Stomach (tissue), 4 donors: Measurements from ENCODE around the gene BMPR1B.
"Not testable (repeated sequence)": the region's sequence is repeated elsewhere in the genome, so short reads cannot be mapped to it uniquely, and the experiment has no call there.

Experiments
- EP300 ChIP-seq: sonication (generic); formaldehyde crosslinking; IDR thresholded peaks from one replicate; pipeline ENCODE4 v1.6.1; 2017; ENCODE audit warnings: antibody characterized with exemption
- POLR2A ChIP-seq, 4 donors: fragments of 450-650 bp; IDR thresholded peaks; one replicate each; pipeline ENCODE4 v1.6.1; 2016; ENCODE audit warnings: antibody characterized with exemption in 4 of 4, control low read depth in 2 of 4, mild to moderate bottlenecking in 1 of 4, moderate library complexity in 1 of 4
- TF ChIP-seq, protein P1 (sequence below), 7 experiments: fragments of 450-650 bp in 4 of 7; fragments of 200-600 bp in 3 of 7; sonication (generic) in 3 of 7; IDR thresholded peaks; one replicate each; pipeline ENCODE4 v1.5.1; 2016 to 2019; ENCODE audit warnings: antibody characterized with exemption in 7 of 7, control low read depth in 2 of 7, mild to moderate bottlenecking in 1 of 7

DNA sequence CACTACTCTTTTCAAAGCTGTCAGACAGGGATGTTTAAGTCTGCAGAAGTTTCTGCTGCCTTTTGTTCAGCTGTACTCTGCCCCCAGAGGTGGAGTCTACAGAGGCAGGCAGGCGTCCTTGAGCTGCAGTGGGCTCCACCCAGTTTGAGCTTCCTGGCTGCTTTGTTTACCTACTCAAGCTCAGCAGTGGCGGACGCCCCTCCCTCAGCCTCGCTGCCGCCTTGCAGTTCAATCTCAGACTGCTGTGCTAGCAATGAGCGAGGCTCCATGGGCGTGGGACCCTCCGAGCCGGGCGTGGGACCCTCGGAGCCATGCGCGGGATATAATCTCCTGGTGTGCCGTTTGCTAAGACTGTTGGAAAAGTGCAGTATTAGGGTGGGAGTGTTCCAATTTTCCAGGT lies 381.7 kb downstream of the BMPR1B start:
- TF ChIP-seq, protein P1, sequence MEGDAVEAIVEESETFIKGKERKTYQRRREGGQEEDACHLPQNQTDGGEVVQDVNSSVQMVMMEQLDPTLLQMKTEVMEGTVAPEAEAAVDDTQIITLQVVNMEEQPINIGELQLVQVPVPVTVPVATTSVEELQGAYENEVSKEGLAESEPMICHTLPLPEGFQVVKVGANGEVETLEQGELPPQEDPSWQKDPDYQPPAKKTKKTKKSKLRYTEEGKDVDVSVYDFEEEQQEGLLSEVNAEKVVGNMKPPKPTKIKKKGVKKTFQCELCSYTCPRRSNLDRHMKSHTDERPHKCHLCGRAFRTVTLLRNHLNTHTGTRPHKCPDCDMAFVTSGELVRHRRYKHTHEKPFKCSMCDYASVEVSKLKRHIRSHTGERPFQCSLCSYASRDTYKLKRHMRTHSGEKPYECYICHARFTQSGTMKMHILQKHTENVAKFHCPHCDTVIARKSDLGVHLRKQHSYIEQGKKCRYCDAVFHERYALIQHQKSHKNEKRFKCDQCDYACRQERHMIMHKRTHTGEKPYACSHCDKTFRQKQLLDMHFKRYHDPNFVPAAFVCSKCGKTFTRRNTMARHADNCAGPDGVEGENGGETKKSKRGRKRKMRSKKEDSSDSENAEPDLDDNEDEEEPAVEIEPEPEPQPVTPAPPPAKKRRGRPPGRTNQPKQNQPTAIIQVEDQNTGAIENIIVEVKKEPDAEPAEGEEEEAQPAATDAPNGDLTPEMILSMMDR (IDR thresholded peaks at IDR 0.05) = not testable (repeated sequence)
- not testable (repeated sequence) for TF ChIP-seq POLR2A (IDR thresholded peaks at IDR 0.05); EP300
